ENCODE measurements around the gene SLC38A11.
"Not testable (repeated sequence)": the region's sequence is repeated elsewhere in the genome, so short reads cannot be mapped to it uniquely, and the experiment has no call there.

Gene SLC38A11

GRCh38 chr2:164954954-164955701 is at the start of gene SLC38A11:
Gene SLC38A11 (minus strand): TSS chr2:164955525. CDS start chr2:164955247, 278 bp downstream.
- no peak for DNase-seq

GRCh38 chr2:165003443-165004130 is 48.3 kb upstream of the SLC38A11 start:
- DNase-seq = no peak

GRCh38 chr2:165002638-165003037 is 47.3 kb upstream of the SLC38A11 start:
- DNase-seq = no peak

GRCh38 chr2:164994664-164995299 is 39.5 kb upstream of the SLC38A11 start:
- DNase-seq = not testable (repeated sequence)

- no peak for DNase-seq
Observed at GRCh38 chr2:164993287-164994016, 38.1 kb upstream of the SLC38A11 start.

GRCh38 chr2:164992818-164993217 is 37.5 kb upstream of the SLC38A11 start:
- DNase-seq = peak; percentile 67

- DNase-seq = not testable (repeated sequence)
Observed at GRCh38 chr2:164992093-164992454, 36.7 kb upstream of the SLC38A11 start.

GRCh38 chr2:164991361-164992092 is 36.2 kb upstream of the SLC38A11 start:
- peak; percentile 54 for DNase-seq

- DNase-seq = peak; percentile 53
Observed at GRCh38 chr2:164990953-164991352, 35.6 kb upstream of the SLC38A11 start.

GRCh38 chr2:164988805-164989204 is 33.5 kb upstream of the SLC38A11 start:
- DNase-seq = not testable (repeated sequence)

- not testable (repeated sequence) for DNase-seq
Observed at GRCh38 chr2:164986027-164986426, 30.7 kb upstream of the SLC38A11 start.

- DNase-seq = no peak
Observed at GRCh38 chr2:164984428-164984827, 29.1 kb upstream of the SLC38A11 start.

GRCh38 chr2:164981217-164981990 is 26.1 kb upstream of the SLC38A11 start:
- DNase-seq = peak; percentile 7

GRCh38 chr2:164980688-164981087 is 25.4 kb upstream of the SLC38A11 start:
- not testable (repeated sequence) for DNase-seq

- DNase-seq = no peak
Observed at GRCh38 chr2:164979113-164979512, 23.8 kb upstream of the SLC38A11 start.

GRCh38 chr2:164976875-164977470 is 21.6 kb upstream of the SLC38A11 start:
- not testable (repeated sequence) for DNase-seq

GRCh38 chr2:164976301-164976700 is 21.0 kb upstream of the SLC38A11 start:
- DNase-seq = no peak

- no peak for DNase-seq
Observed at GRCh38 chr2:164975891-164976290, 20.6 kb upstream of the SLC38A11 start.

- DNase-seq = no peak
Observed at GRCh38 chr2:164974221-164974620, 18.9 kb upstream of the SLC38A11 start.

- no peak for DNase-seq
Observed at GRCh38 chr2:164972216-164972615, 16.9 kb upstream of the SLC38A11 start.
